GM12872 (cell line): Measurements from ENCODE around the gene R3HDM2.

ENCODE experiments used
- TF ChIP-seq, protein P1 (sequence below): IDR thresholded peaks from 3 replicates; pipeline ENCODE4 v1.5.1; 2011; ENCODE audit warnings: low read depth, mild to moderate bottlenecking, low read length, moderate library complexity; ENCODE audit not compliant: insufficient read depth

The R3HDM2 gene

GRCh38 chr12:57332646-57333312, 98.1 kb downstream of the R3HDM2 start:
- TF ChIP-seq, protein P1, sequence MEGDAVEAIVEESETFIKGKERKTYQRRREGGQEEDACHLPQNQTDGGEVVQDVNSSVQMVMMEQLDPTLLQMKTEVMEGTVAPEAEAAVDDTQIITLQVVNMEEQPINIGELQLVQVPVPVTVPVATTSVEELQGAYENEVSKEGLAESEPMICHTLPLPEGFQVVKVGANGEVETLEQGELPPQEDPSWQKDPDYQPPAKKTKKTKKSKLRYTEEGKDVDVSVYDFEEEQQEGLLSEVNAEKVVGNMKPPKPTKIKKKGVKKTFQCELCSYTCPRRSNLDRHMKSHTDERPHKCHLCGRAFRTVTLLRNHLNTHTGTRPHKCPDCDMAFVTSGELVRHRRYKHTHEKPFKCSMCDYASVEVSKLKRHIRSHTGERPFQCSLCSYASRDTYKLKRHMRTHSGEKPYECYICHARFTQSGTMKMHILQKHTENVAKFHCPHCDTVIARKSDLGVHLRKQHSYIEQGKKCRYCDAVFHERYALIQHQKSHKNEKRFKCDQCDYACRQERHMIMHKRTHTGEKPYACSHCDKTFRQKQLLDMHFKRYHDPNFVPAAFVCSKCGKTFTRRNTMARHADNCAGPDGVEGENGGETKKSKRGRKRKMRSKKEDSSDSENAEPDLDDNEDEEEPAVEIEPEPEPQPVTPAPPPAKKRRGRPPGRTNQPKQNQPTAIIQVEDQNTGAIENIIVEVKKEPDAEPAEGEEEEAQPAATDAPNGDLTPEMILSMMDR: no peak

DNA sequence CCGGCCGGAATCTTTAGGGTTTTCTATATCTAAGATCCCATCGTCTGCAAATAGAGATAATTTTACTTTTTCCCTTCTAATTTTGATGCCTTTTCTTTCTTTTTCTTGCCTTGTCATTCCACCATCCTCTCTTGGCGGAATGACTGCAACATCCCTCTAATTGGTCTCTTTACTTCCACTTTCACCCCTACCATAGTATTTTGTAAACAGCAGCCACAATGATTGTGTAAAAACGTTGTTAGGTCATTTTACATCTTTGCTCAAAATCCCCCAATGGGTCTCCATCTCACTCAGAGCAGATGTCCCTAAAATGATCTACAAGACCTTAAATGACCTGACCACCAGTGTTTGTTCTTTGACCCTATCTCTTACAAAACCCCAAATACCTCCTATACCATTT, 99.9 kb downstream of the R3HDM2 start:
- TF ChIP-seq, protein P1: no peak

DNA sequence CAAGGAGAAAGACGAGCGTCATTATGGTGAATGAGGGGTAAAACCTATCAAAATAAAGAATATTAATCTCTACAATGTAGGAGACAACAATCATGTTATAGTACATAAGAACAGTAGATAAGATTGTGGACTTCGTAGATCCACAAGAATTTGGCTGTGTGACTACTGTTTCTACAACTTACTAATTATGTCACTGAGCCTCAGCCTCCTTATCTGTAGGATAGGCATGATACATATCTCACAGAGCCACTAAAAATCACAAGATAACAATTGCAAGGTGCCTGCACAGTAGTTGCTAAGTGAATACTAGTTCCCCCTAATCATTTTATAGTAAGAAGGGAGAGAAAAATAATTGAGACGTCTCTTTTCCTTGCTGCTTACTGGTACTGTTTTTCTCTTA, 101.6 kb downstream of the R3HDM2 start:
- TF ChIP-seq, protein P1: no peak

DNA sequence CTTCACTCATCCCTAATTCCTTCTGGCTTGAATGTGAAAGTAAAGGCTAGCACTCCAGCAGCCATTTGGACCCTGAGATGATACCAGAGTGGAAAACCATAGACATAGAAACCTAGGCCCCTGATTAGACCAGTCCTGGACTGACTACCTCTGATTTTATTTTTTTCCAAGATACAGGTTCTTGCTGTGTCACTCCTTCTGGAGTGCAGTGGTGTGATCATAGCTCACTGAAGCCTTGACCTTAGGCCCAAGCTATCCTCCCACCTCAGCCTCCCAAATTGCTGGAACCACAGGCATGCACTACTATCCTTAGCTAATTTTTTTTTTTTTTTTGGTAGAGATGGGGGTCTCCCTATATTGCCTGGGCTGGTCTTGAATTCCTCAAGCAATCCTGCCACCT, 105.4 kb downstream of the R3HDM2 start:
- TF ChIP-seq, protein P1: no peak

DNA sequence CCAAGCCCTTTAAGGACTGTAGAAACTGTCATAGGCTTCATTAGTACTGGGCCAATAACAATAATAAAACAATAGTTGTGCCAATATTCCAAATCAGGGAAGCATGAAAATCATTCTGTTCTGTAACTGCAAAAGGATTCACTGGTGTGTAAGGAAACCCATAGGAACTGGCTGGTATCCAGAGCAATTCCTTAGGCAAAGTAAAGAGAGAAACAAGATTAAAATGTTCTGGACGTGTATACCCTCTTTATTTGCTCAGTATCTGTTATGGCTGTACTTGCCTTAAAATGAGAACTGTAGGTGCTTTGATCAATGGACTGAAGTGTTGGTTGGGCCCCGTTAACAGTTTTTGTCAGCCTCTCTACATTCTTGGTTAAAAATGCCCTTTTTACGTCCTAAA, 107.4 kb downstream of the R3HDM2 start:
- TF ChIP-seq, protein P1: no peak

DNA sequence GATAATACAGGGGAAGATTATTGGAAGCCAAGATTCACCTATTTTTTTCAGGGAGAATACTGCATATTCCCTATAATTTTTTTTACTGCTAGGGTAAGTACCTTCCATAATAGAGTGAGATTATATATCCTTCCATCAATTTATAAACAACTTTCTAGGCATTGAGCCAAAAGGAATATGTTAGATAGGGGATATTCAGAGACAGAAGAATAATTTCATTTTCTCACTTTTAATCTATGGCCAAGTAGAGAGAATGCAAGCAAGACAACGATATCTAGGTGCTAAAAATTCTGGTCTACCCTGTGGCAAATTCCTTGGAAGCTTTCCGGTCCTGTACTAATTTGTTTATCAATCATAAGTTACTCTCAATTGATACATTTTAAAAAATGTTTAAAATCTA, 110.2 kb downstream of the R3HDM2 start:
- TF ChIP-seq, protein P1: no peak

GRCh38 chr12:57319678-57320469, 111.0 kb downstream of the R3HDM2 start:
- TF ChIP-seq, protein P1: no peak
